B cell (primary cell): Measurements from ENCODE around the gene ZNF423. TPM values are rescaled to one million over a fixed set of nuclear protein-coding genes. Genes with fewer than 3 reads are reported as not detected.

Experiments
- ATAC-seq: fragments of 200-7000 bp; cut with Tn5 transposase; one replicate; pipeline ENCODE4 v1.10.0; 2021; ENCODE audit warnings: low read depth, mild to moderate bottlenecking, moderate number of reproducible peaks, moderate library complexity
- CTCF ChIA-PET: fragments of 350-600 bp; sonication (Branson Sonifier 250); formaldehyde crosslinking; loops from one replicate; lab custom pipeline; 2021; ENCODE audit warnings: antibody characterized with exemption, inconsistent platforms; lab: Charles Lee
- POLR2A ChIA-PET: fragments of 350-600 bp; sonication (Branson Sonifier 250); formaldehyde crosslinking; loops from one replicate; lab custom pipeline; 2021; ENCODE audit warnings: antibody characterized with exemption; lab: Charles Lee
- DNase-seq: peaks from one replicate; pipeline ENCODE4 v3.0.0; 2013
- H2AFZ ChIP-seq: 2 replicates; pipeline ENCODE4 v1.6.1; 2012; ENCODE audit warnings: mild to moderate bottlenecking, low read depth, low read length; ENCODE audit not compliant: insufficient read depth, poor library complexity, severe bottlenecking
- H3K27ac ChIP-seq, 2 donors: 1 replicate in 1 of 2; 2 replicates in 1 of 2; pipeline ENCODE4 v1.5.1; 2012 to 2013; ENCODE audit warnings: low read length in 2 of 2, mild to moderate bottlenecking in 2 of 2, moderate library complexity in 1 of 2
- H3K27me3 ChIP-seq, 4 experiments: fragments of 200-600 bp in 1 of 4; sonication (generic) in 1 of 4; replicated peaks in 1 of 4; 1 replicate in 2 of 4; 2 replicates in 2 of 4; pipeline versions ENCODE4 v1.6.1 to v1.7.0; 2013 to 2016; ENCODE audit warnings: low read length in 3 of 4, mild to moderate bottlenecking in 2 of 4, mixed read lengths in 1 of 4, moderate library complexity in 1 of 4; ENCODE audit not compliant: insufficient read depth in 4 of 4, control insufficient read depth in 3 of 4; ENCODE audit errors: control extremely low read depth in 1 of 4
- H3K36me3 ChIP-seq, 2 experiments: replicated peaks in 1 of 2; 1 replicate in 1 of 2; 2 replicates in 1 of 2; pipeline versions ENCODE4 v1.6.1 to v1.7.1; 2013; ENCODE audit warnings: low read length in 1 of 2; ENCODE audit not compliant: insufficient read depth in 2 of 2, control insufficient read depth in 1 of 2; ENCODE audit errors: control extremely low read depth in 1 of 2, extremely low read depth in 1 of 2
- H3K4me1 ChIP-seq, 2 donors: fragments of 200-600 bp in 1 of 2; sonication (generic) in 1 of 2; 1 replicate in 1 of 2; 2 replicates in 1 of 2; pipeline versions ENCODE4 v1.5.1 to v1.6.1; 2013 to 2017; ENCODE audit warnings: low read length in 2 of 2; ENCODE audit not compliant: control insufficient read depth in 2 of 2, insufficient read depth in 2 of 2
- H3K4me2 ChIP-seq: replicated peaks from 2 replicates; pipeline ENCODE3; 2012; ENCODE audit warnings: mild to moderate bottlenecking, low read depth, low read length; ENCODE audit not compliant: poor library complexity, severe bottlenecking
- H3K4me3 ChIP-seq, 5 experiments: fragments of 200-600 bp in 1 of 5; sonication (generic) in 1 of 5; 1 replicate in 3 of 5; 2 replicates in 2 of 5; pipeline versions ENCODE4 v1.5.1 to v1.7.0; 2011 to 2016; ENCODE audit warnings: low read length in 4 of 5, mild to moderate bottlenecking in 4 of 5, low read depth in 2 of 5, control low read depth in 1 of 5, moderate library complexity in 1 of 5; ENCODE audit not compliant: insufficient read depth in 1 of 5; ENCODE audit errors: control extremely low read depth in 1 of 5, extremely low read depth in 1 of 5
- H3K79me2 ChIP-seq: fragments of 200-600 bp; sonication (generic); one replicate; pipeline ENCODE4 v1.6.0; 2016; ENCODE audit warnings: low read length; ENCODE audit not compliant: control insufficient read depth, insufficient read depth
- H3K9ac ChIP-seq: fragments of 200-600 bp; sonication (generic); 2 replicates; pipeline ENCODE4 v1.6.1; 2017; ENCODE audit warnings: mild to moderate bottlenecking, low read length, moderate library complexity
- H3K9me3 ChIP-seq, 3 donors: one replicate each; pipeline versions ENCODE4 v1.6.1 to v1.7.1; 2013; ENCODE audit warnings: low read length in 2 of 3; ENCODE audit not compliant: control insufficient read depth in 2 of 3, insufficient read depth in 1 of 3; ENCODE audit errors: control extremely low read depth in 1 of 3
- H4K20me1 ChIP-seq: 2 replicates; pipeline ENCODE4 v1.6.0; 2012; ENCODE audit warnings: mild to moderate bottlenecking, low read length; ENCODE audit not compliant: insufficient read depth, control insufficient read depth, poor library complexity, severe bottlenecking
- H3K27ac Mint-ChIP-seq: one replicate; pipeline ENCODE4 v1.8.0; 2021; ENCODE audit warnings: mixed read lengths
- H3K27me3 Mint-ChIP-seq: one replicate; pipeline ENCODE4 v1.8.0; 2021; ENCODE audit warnings: mixed read lengths
- H3K4me1 Mint-ChIP-seq: one replicate; pipeline ENCODE4 v1.8.0; 2021; ENCODE audit warnings: mixed read lengths
- H3K4me3 Mint-ChIP-seq: one replicate; pipeline ENCODE4 v1.8.0; 2021; ENCODE audit warnings: mixed read lengths
- H3K9me3 Mint-ChIP-seq: one replicate; pipeline ENCODE4 v1.8.0; 2022; ENCODE audit warnings: mixed read lengths; ENCODE audit not compliant: insufficient read depth
- EZH2 ChIP-seq: IDR thresholded peaks from 2 replicates; pipeline ENCODE4 v1.6.1; 2012; ENCODE audit warnings: borderline replicate concordance, low read depth, mild to moderate bottlenecking, moderate library complexity, low read length; ENCODE audit not compliant: insufficient read depth, poor library complexity, severe bottlenecking
- WGBS: methylation state at CpG from one replicate; pipeline ENCODE4 v1.1.5; 2013; ENCODE audit warnings: missing lambda C conversion rate; ENCODE audit not compliant: insufficient coverage; 5-methylcytosine and 5-hydroxymethylcytosine counted together
- intact Hi-C: fragments of 100-400 bp; cut with micrococcal nuclease; formaldehyde crosslinking; loops from one replicate; pipeline ENCODE4 v1.10.0; 2022
- polyA plus RNA-seq: library from polyadenylated mRNA; depleted of rRNA; stranded (reverse); fragments of >200 nt; gene quantifications from 2 replicates; pipeline ENCODE4 v1.2.3, GENCODE V29; 2012
- total RNA-seq, 2 donors: library from RNA; stranded (reverse); fragments of 120-200 nt in 1 of 2; gene quantifications; 1 replicate in 1 of 2; 2 replicates in 1 of 2; pipeline versions ENCODE4 v1.2.3 to v1.2.4, GENCODE V29; 2013 to 2022
- TF ChIP-seq, protein P1 (sequence below): fragments of 200-600 bp; IDR thresholded peaks from one replicate; pipeline ENCODE4 v1.8.0; 2022; ENCODE audit warnings: antibody characterized with exemption, mild to moderate bottlenecking

The ZNF423 gene
- total and polyA plus RNA-seq, 2 donors (not counting 1 experiment from before 2014, with no cell fraction given): not detected

- POLR2A ChIA-PET: no interaction called here
- Mint-ChIP-seq H3K4me1 (no peaks in the 10 kb centered on the region), H3K9me3 (no peaks in the 10 kb centered on the region), H3K27ac (no peak overlapping the region), H3K4me3 (no peak overlapping the region), H3K27me3 (no peaks in the 10 kb centered on the region)
- no peak overlapping the region for H3K4me2 ChIP-seq
- no peak overlapping the region for H3K27ac ChIP-seq
- H3K4me3 ChIP-seq: no peak overlapping the region
- H3K27me3 ChIP-seq: no peaks in the 10 kb centered on the region
- no peak overlapping the region for H2AFZ ChIP-seq
- TF ChIP-seq, protein P1, sequence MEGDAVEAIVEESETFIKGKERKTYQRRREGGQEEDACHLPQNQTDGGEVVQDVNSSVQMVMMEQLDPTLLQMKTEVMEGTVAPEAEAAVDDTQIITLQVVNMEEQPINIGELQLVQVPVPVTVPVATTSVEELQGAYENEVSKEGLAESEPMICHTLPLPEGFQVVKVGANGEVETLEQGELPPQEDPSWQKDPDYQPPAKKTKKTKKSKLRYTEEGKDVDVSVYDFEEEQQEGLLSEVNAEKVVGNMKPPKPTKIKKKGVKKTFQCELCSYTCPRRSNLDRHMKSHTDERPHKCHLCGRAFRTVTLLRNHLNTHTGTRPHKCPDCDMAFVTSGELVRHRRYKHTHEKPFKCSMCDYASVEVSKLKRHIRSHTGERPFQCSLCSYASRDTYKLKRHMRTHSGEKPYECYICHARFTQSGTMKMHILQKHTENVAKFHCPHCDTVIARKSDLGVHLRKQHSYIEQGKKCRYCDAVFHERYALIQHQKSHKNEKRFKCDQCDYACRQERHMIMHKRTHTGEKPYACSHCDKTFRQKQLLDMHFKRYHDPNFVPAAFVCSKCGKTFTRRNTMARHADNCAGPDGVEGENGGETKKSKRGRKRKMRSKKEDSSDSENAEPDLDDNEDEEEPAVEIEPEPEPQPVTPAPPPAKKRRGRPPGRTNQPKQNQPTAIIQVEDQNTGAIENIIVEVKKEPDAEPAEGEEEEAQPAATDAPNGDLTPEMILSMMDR: no peak
- no peak for TF ChIP-seq EZH2
- WGBS: 34% methylated on average over 5 of the region's 5 CpGs
- DNase-seq: no peak
- H3K79me2 ChIP-seq: no peaks in the 10 kb centered on the region
- CTCF ChIA-PET: no interaction called here
- intact Hi-C loops: no loop called here
- no peak for ATAC-seq
- H3K9me3 ChIP-seq: no peaks in the 10 kb centered on the region
- H4K20me1 ChIP-seq: no peaks in the 10 kb centered on the region
- H3K9ac ChIP-seq: no peak overlapping the region
- no peaks in the 10 kb centered on the region for H3K36me3 ChIP-seq
- no peaks in the 10 kb centered on the region for H3K4me1 ChIP-seq
Observed at GRCh38 chr16:49800441-49800840, 55.5 kb downstream of the ZNF423 start.

DNA sequence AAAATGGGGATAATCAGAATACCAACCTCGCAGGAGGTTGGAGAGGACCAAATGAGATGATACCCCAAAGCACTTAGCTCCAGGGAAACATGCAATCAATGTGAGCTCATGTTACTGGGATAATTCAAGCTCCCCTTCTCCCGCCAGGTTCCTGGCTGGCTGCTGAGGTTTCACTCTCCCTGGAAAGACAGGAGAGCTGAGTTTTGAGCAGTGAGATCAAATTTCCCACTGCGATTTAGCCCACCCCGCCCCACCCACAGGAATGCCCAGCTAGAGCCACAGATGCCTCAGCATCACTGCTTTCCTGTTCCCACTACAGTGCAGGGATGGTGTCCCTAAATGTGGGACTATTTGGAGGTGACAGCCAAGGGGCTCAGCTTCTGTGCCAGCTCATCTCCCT, 56.7 kb downstream of the ZNF423 start:
- POLR2A ChIA-PET: no interaction called here
- Histone ChIP-seq H3K79me2 (no peaks in the 10 kb centered on the region), H3K4me1 (no peaks in the 10 kb centered on the region), H4K20me1 (no peaks in the 10 kb centered on the region), H3K9ac (no peak overlapping the region), H3K4me3 (no peak overlapping the region), H2AFZ (no peak overlapping the region), H3K4me2 (no peak overlapping the region), H3K27ac (no peak overlapping the region), H3K27me3 (no peaks in the 10 kb centered on the region), H3K36me3 (no peaks in the 10 kb centered on the region), H3K9me3 (no peaks in the 10 kb centered on the region)
- peaks cover 5% of the 10 kb centered on the region for H3K27me3 Mint-ChIP-seq
- H3K27ac Mint-ChIP-seq: no peak overlapping the region
- intact Hi-C loops: no loop called here
- no CpG with 5 or more reads among the region's 4 CpGs for WGBS
- no peaks in the 10 kb centered on the region for H3K4me1 Mint-ChIP-seq
- CTCF ChIA-PET: no interaction called here
- no peak for ATAC-seq
- H3K9me3 Mint-ChIP-seq: no peaks in the 10 kb centered on the region
- no peak for DNase-seq
- TF ChIP-seq EZH2: no peak
- TF ChIP-seq, protein P1: no peak
- no peak overlapping the region for H3K4me3 Mint-ChIP-seq
